HUES6 (cell line): ENCODE data around the gene CCNY.
A peak's percentile ranks its signal among the peaks of the same experiment; 100 is the strongest.
"Not testable (repeated sequence)": the region's sequence is repeated elsewhere in the genome, so short reads cannot be mapped to it uniquely, and the experiment has no call there.

Experiments
- H3K27ac ChIP-seq: 2 replicates; pipeline ENCODE4 v1.7.0; 2013; ENCODE audit warnings: low read depth, mild to moderate bottlenecking, low read length, inconsistent platforms
- H3K27me3 ChIP-seq: 2 replicates; pipeline ENCODE4 v1.6.1; 2013; ENCODE audit warnings: low read length; ENCODE audit not compliant: control insufficient read depth, insufficient read depth
- H3K36me3 ChIP-seq: 2 replicates; pipeline ENCODE4 v1.6.1; 2013; ENCODE audit warnings: low read length; ENCODE audit not compliant: control insufficient read depth, insufficient read depth
- H3K4me1 ChIP-seq: 2 replicates; pipeline ENCODE4 v1.6.1; 2013; ENCODE audit warnings: low read length; ENCODE audit not compliant: control insufficient read depth, insufficient read depth
- H3K4me3 ChIP-seq: 2 replicates; pipeline ENCODE4 v1.5.1; 2013; ENCODE audit warnings: low read depth, low read length
- H3K9ac ChIP-seq: one replicate; pipeline ENCODE4 v1.6.1; 2013; ENCODE audit warnings: mild to moderate bottlenecking, low read length
- H3K9me3 ChIP-seq: 2 replicates; pipeline ENCODE4 v1.6.1; 2013; ENCODE audit warnings: low read depth, low read length; ENCODE audit not compliant: control insufficient read depth, insufficient read depth

Gene CCNY

DNA sequence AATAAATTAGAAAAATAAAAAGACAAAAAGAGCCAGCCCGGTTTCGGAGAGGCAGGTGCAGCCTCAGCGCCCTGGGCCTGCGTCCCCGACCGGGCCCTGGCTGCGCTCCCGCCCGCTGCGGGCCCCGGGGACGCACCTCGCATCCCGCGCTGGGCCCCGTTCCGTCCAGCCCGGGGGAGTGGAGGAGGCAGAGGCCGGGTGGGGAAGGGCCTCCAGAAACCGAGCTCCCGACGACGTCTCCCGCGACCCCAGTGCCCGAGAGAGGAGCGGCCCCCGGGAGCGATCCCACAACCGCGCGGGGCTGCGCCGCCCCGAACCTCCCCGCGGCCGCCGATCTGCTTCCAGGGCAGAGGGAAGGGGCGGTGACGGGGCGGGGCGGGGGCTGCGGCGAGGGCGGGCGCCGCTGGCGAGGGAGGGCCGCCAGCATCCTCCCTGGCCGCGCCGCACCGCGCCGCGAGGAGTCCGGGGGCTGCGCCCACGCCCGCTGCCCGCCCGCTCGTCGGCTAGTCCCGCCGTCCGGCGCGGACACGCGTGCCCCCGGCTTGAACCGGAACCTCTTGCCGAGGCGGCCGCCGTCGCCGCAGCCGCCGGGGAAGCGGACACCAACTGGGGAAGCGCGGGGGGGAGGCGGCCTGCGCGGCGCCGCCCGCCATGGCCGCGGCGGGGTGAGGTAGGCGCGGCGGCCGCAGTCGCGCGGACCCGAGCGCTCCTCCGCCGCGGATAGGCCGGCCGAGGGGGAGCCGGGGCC, at the start of gene CCNY:
CCNY (plus strand) TSS at position 426 of the 748 bp plus-strand sequence. CDS start 545 bp downstream, outside the sequence.
- H3K9me3 ChIP-seq: peaks cover 10% of the 10 kb centered on the region; the same call in 1 of the 2 replicates
- H3K4me1 ChIP-seq: peaks cover 12% of the 10 kb centered on the region; the same call in 1 of the 2 replicates
- peak within 1 kb of the TSS; percentile 94 for H3K4me3 ChIP-seq
- peak within 1 kb of the TSS; percentile 82; the same call in 1 of the 2 replicates for H3K27ac ChIP-seq
- H3K9ac ChIP-seq: peak within 1 kb of the TSS; percentile 89
- H3K27me3 ChIP-seq: no peaks in the 10 kb centered on the region
- peaks cover 8% of the 10 kb centered on the region; the same call in 1 of the 2 replicates for H3K36me3 ChIP-seq

DNA sequence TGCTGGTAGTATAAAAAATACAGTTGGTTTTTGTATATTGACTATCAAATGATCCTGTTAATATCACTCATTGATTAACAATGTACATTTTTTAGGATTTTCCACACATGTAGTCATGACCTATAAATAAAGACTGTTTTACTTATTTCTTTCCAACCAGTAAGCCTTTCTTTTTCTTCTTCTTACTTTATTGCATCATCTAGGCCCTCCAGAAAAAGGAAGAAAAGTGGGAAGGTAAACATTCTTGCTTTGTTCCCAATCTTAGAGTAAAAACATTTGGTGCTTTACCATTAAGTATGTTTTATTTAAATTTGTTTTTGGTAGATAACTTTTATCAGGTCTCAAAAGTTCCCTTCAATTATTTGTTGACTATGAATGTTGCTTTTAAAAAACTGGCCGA, 47.1 kb upstream of the CCNY start:
- Histone ChIP-seq H3K9ac (no peak overlapping the region), H3K27ac (no peak overlapping the region), H3K9me3 (no peaks in the 10 kb centered on the region), H3K4me1 (no peaks in the 10 kb centered on the region), H3K4me3 (no peak overlapping the region), H3K36me3 (no peaks in the 10 kb centered on the region), H3K27me3 (no peaks in the 10 kb centered on the region)

DNA sequence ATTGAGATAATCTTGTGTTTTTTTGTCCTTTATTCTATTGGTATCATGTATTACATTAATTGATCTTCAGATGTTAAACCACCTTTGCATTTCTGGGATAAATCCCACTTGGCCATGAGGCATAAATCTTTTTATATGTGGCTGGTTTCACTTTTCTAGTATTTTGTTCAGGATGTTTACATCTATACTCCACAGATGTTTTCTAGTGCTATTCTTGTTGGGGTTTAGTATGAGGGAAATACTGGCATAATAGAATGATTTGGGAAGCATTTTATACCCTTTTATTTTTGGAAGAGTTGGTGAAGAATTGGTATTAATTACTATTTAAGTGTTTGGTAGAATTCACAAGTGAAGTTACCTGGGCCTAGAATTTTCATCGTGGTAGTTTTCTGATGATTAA, 41.8 kb upstream of the CCNY start:
- peaks cover 3% of the 10 kb centered on the region; the same call in 1 of the 2 replicates for H3K9me3 ChIP-seq
- H3K36me3 ChIP-seq: no peaks in the 10 kb centered on the region
- H3K4me1 ChIP-seq: no peaks in the 10 kb centered on the region
- no peak overlapping the region for H3K9ac ChIP-seq
- H3K27ac ChIP-seq: no peak overlapping the region
- no peak overlapping the region for H3K4me3 ChIP-seq
- no peaks in the 10 kb centered on the region for H3K27me3 ChIP-seq

DNA sequence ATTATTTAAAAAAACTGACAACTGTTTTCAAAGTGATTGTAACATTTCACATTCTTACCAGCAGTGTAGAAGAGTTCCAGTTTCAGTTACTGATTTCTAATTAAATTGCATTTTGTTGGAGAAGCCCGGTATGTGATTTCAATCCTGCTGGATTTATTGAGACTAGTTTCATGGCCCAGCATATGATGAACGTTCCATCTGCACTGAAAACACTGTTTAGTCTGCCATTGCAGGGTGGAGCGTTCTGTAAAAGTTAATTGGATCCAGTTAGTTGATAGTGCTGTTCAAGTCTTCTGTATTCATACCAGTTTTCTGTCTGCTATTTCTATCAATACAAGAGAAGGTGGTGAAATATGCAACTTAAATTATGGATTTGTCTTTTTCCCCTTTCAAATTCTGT, 37.3 kb upstream of the CCNY start:
- Histone ChIP-seq H3K4me1 (peaks cover 2% of the 10 kb centered on the region; the same call in 1 of the 2 replicates), H3K4me3 (no peak overlapping the region), H3K27ac (no peak overlapping the region), H3K36me3 (no peaks in the 10 kb centered on the region), H3K9ac (no peak overlapping the region), H3K27me3 (no peaks in the 10 kb centered on the region), H3K9me3 (peaks cover 3% of the 10 kb centered on the region; the same call in 1 of the 2 replicates)

DNA sequence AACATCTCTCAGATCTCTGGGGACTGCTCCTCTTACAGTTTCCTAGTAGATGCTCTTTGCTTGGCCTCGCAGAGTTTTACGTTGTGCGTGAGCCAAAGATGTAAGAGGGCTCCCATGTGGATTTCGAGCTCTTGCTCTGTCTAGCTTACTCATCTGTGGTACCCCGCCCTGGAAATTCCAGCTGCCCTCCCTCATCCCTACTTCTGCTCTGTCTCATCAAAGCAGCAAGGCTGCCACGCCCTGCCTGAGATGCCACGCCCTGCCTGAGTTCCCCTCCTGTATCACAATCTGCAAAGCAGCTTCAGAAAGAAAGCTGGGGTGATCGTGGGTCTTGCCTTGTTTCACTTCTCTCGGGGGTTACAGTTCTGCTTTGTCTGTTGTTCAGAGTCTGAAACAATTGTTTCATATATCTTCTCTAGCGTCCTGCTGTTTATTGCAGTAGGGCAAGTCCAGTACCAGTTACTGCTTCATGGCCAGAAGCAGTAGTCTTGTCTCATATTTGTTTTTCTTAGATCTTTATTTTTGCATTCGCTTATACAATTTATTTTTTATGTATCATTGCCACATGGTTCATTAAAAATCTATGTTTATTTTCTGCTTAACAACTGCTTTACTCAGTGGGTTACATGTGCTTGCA, 36.1 kb upstream of the CCNY start:
- Histone ChIP-seq H3K36me3 (no peaks in the 10 kb centered on the region), H3K4me1 (peaks cover 2% of the 10 kb centered on the region; the same call in 1 of the 2 replicates), H3K9me3 (peaks cover 3% of the 10 kb centered on the region; the same call in 1 of the 2 replicates), H3K9ac (no peak overlapping the region), H3K27ac (no peak overlapping the region), H3K27me3 (no peaks in the 10 kb centered on the region), H3K4me3 (no peak overlapping the region)

DNA sequence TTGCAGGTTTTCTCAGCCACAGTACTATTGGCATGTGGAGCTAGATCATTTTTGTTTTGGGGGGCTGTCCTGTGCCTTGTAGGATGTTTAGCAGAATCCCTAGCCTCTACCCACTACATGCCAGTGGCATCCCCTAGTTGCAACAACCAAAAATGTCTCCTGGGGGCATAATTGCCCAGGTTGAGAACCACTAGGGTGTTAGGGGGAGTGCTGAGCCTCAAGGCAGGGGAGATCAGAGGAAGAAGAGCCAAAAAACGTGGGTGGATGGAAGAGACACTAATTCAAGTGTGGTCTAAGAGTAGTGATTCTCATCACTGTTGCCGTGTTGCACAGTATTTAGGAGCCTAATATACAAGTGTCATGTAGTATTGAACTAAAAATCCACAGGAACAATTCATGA, 31.7 kb upstream of the CCNY start:
- no peaks in the 10 kb centered on the region for H3K36me3 ChIP-seq
- H3K27ac ChIP-seq: no peak overlapping the region
- peaks cover 2% of the 10 kb centered on the region; the same call in 1 of the 2 replicates for H3K4me1 ChIP-seq
- H3K27me3 ChIP-seq: no peaks in the 10 kb centered on the region
- no peak overlapping the region for H3K4me3 ChIP-seq
- H3K9ac ChIP-seq: no peak overlapping the region
- H3K9me3 ChIP-seq: no peaks in the 10 kb centered on the region

DNA sequence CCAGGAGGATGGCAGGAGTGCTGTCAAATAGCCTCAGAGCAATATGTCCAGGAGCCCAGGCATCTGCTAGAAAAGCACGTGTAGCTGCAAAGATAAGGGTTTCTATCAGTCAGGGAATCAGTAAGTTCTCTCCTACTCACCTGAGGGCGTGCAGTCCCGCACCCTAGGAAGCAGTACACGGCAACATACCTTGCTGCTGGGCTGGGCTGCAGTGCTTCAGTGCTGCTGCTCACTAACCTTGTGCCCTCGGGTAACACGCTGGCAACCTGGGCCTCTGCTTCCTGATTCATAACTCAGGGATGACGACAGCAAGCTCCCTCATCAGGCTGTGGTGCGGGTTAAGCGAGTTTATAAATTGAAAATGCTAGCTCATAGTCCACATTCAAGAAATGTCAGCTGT, 29.5 kb upstream of the CCNY start:
- Histone ChIP-seq H3K4me1 (no peaks in the 10 kb centered on the region), H3K36me3 (no peaks in the 10 kb centered on the region), H3K27me3 (no peaks in the 10 kb centered on the region), H3K4me3 (no peak overlapping the region), H3K9me3 (no peaks in the 10 kb centered on the region), H3K9ac (no peak overlapping the region), H3K27ac (no peak overlapping the region)

DNA sequence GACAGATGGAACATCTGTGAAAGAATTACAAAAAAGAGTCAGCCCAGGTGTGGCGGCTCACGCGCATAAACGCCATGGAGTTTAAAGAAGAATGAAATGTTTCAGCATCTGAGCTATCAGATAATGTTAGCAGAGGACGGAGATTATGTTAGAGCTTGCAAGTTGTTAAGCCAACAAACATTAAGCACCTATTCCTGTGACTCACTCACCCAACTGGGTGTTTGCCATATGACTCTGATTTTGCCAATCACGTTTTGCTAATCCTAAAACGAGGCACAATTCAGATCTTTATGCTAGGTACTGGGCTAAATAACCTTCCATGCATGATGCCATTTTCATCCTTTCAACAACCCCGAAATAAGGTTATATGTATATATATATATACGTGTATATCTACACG, 29.0 kb upstream of the CCNY start:
- Histone ChIP-seq H3K4me3 (no peak overlapping the region), H3K27me3 (no peaks in the 10 kb centered on the region), H3K27ac (no peak overlapping the region), H3K9me3 (no peaks in the 10 kb centered on the region), H3K4me1 (no peaks in the 10 kb centered on the region), H3K9ac (no peak overlapping the region), H3K36me3 (no peaks in the 10 kb centered on the region)

DNA sequence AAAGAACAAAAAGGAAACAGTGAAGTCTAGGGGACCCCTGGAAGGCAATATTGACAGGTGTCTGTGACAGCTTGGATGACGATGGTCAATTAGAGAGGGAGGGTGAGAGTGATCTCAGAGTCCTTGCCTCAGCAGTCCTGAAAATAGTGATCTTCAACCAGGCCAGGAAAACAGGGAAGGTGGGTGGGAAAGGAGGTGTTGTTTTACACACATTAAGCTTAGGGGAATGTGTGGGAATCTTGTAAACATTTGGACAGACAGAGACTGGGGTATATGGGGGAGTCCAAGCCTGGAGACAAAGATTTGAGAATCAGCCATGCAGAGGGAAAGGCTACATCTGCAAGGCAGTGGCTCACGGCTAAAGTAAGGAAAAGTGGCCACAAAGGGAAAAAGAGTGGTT, 27.5 kb upstream of the CCNY start:
- no peaks in the 10 kb centered on the region for H3K9me3 ChIP-seq
- no peaks in the 10 kb centered on the region for H3K36me3 ChIP-seq
- no peak overlapping the region for H3K4me3 ChIP-seq
- no peak overlapping the region for H3K9ac ChIP-seq
- no peak overlapping the region for H3K27ac ChIP-seq
- H3K27me3 ChIP-seq: no peaks in the 10 kb centered on the region
- H3K4me1 ChIP-seq: no peaks in the 10 kb centered on the region

DNA sequence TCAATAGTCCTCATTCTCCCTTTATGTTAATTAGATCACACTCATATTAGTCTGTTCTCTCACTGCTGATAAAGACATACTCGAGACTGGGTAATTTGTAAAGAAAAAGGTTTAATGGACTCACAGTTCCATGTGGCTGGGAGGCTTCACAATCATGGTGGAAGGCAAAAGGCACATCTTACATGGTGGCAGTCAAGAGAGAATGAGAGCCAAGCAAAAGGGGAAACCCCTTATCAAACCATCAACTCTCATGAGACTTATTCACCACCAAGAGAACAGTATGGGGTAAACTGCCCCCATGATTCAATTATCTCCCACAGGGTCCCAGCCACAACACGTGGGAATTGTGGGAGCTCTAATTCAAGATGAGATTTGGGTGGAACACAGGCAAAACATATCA, 22.2 kb upstream of the CCNY start:
- H3K9me3 ChIP-seq, H3K27me3 ChIP-seq, H3K9ac ChIP-seq, H3K4me3 ChIP-seq, H3K4me1 ChIP-seq, H3K27ac ChIP-seq, H3K36me3 ChIP-seq: not testable (repeated sequence)

DNA sequence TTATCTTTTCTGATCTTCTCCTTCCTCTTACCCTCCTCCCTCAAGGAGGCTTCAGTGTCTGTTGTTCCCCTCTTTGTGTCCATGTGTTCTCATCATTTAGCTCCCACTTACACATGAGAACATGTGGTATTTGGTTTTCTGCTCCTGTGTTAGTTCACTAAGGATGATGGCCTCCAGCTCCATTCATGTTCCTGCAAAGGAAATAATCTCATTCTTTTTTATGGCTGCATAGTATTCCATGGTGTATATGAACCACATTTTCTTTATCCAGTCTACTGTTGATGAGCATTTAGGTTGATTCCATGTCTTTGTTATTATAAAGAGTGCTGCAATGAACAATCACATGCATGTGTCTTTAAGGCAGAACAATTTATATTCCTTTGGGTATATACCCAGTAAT, 21.1 kb upstream of the CCNY start:
- H3K4me3 ChIP-seq, H3K9ac ChIP-seq, H3K9me3 ChIP-seq, H3K36me3 ChIP-seq, H3K4me1 ChIP-seq, H3K27me3 ChIP-seq, H3K27ac ChIP-seq: not testable (repeated sequence)
